Fibroblast of villous mesenchyme (primary cell): ENCODE data around the gene VASH2. TPM values are rescaled to one million over a fixed set of nuclear protein-coding genes. Genes with fewer than 3 reads are reported as not detected.

Experiments
- DNase-seq: peaks from one replicate; pipeline ENCODE4 v3.0.0-alpha.2; 2010; ENCODE audit warnings: low read depth
- H3K4me3 ChIP-seq: 2 replicates; pipeline ENCODE4 v1.5.1; 2011; ENCODE audit warnings: low read depth, mild to moderate bottlenecking, low read length
- total RNA-seq: library from RNA; depleted of rRNA; stranded (reverse); fragments of >200 nt; gene quantifications from 2 replicates; pipeline ENCODE4 v1.2.3, GENCODE V29; 2012
- TF ChIP-seq, protein P1 (sequence below): IDR thresholded peaks from 2 replicates; pipeline ENCODE4 v1.5.1; 2012; ENCODE audit warnings: low read depth, mild to moderate bottlenecking, low read length; ENCODE audit not compliant: insufficient read depth

Gene VASH2
- total RNA-seq, 1 donor, result 0.43 TPM

- no peak for DNase-seq
- TF ChIP-seq, protein P1, sequence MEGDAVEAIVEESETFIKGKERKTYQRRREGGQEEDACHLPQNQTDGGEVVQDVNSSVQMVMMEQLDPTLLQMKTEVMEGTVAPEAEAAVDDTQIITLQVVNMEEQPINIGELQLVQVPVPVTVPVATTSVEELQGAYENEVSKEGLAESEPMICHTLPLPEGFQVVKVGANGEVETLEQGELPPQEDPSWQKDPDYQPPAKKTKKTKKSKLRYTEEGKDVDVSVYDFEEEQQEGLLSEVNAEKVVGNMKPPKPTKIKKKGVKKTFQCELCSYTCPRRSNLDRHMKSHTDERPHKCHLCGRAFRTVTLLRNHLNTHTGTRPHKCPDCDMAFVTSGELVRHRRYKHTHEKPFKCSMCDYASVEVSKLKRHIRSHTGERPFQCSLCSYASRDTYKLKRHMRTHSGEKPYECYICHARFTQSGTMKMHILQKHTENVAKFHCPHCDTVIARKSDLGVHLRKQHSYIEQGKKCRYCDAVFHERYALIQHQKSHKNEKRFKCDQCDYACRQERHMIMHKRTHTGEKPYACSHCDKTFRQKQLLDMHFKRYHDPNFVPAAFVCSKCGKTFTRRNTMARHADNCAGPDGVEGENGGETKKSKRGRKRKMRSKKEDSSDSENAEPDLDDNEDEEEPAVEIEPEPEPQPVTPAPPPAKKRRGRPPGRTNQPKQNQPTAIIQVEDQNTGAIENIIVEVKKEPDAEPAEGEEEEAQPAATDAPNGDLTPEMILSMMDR, result no peak
- H3K4me3 ChIP-seq, result no peak overlapping the region
Measured at GRCh38 chr1:213032651-213033050, 82.3 kb downstream of the VASH2 start.

GRCh38 chr1:213034713-213035112, 84.4 kb downstream of the VASH2 start:
- no peak for DNase-seq
- TF ChIP-seq, protein P1, result no peak
- no peak overlapping the region for H3K4me3 ChIP-seq

- no peak for DNase-seq
- H3K4me3 ChIP-seq, result no peak overlapping the region
- TF ChIP-seq, protein P1, result no peak
Measured at GRCh38 chr1:213035573-213035972, 85.2 kb downstream of the VASH2 start.

Other genes with a start within 250 kb of the VASH2 start
- 36.7 and 42.3 TPM in 2 replicates for gene NSL1, start 158.8 kb upstream of the VASH2 start, total RNA-seq
- 10.6 and 15.5 TPM in 2 replicates for gene TATDN3, start 158.6 kb upstream of the VASH2 start, total RNA-seq
- 0.43 TPM in 1 of 2 replicates, not detected in the other for gene SPATA45, start 102.9 kb upstream of the VASH2 start, total RNA-seq
- 9.0 and 15.1 TPM in 2 replicates for gene FLVCR1, start 92.3 kb upstream of the VASH2 start, total RNA-seq
- 41.2 and 43.6 TPM in 2 replicates for gene ANGEL2, start 65.3 kb downstream of the VASH2 start, total RNA-seq
- gene RPS6KC1, start 100.7 kb downstream of the VASH2 start, total RNA-seq, result 37.7 and 41.5 TPM in 2 replicates